ENCODE data around the gene KRTAP19-2. TPM values are rescaled to one million over a fixed set of nuclear protein-coding genes. Genes with fewer than 3 reads are reported as not detected.

KRTAP19-2 gene
- total and polyA plus RNA-seq, 11 donors = not detected

GRCh38 chr21:30482130-30482529, 5.1 kb downstream of the KRTAP19-2 start:
- Histone ChIP-seq H3K27ac (peak overlapping the region in 6 of 12 donors; percentile 44 to 78 (median 65)), H3K4me1 (peaks cover 0 to 13% (median 0%) of the 10 kb centered on the region in 12 donors), H3K27me3 (no peaks in the 10 kb centered on the region), H3K4me3 (no peak overlapping the region), H3K36me3 (no peaks in the 10 kb centered on the region), H3K9me3 (peaks cover 0 to 8% (median 0%) of the 10 kb centered on the region in 12 donors)
- peak in 1 of 5 donors; percentile 9 for DNase-seq
- TF ChIP-seq POLR2A (IDR thresholded peaks at IDR 0.05) = no peak
- TF ChIP-seq CTCF (IDR thresholded peaks at IDR 0.05) = no peak
- WGBS, 4 donors = 33 to 51% (median 39%) methylated on average over 2 of the region's 2 CpGs
- ATAC-seq = peak; percentile 80 to 91 (median 88)
- intact Hi-C loops (cut with DNase I) = loop anchor here in 1 of 10 donors (10.0 kb wide), 1 partner anchor 83 kb away; the partner anchor contains the start of gene KRTAP19-7

DNA sequence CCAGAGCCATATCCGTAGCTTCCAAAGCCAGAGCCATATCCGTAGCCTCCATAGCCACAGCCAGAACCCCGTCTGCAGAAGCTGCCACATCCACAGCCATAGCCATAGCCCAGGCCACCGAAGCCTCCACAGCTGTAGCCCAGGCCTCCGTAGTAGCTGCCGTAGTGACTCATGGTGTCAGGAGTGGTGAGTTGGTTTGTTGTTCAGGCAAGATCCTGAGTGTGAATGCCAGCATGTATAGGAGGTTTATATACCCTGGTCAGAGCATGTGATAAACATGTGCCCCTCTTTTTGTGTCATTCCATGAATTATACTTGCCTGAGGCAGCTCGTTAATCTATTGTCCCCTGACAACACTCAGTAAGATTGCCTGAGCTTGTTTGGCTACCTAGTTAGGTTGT, 7.1 kb downstream of the KRTAP19-2 start, which contains the start of gene KRTAP19-1:
Gene KRTAP19-1, minus strand, starts transcription at position 223 of the 400 bp plus-strand sequence. Its CDS starts 50 bp downstream, at position 173.
- H3K27ac ChIP-seq = peak within 1 kb of the TSS in 7 of 12 donors; percentile 9 to 78 (median 60)
- ATAC-seq (peak in 1 of 4 donors; percentile 16), DNase-seq (no peak)
- intact Hi-C loops (cut with DNase I) = loop anchor here in 1 of 10 donors (10.0 kb wide), 1 partner anchor 85 kb away; the partner anchor contains the start of gene KRTAP19-7
- no peaks in the 10 kb centered on the region for H3K9me3 ChIP-seq
- H3K27me3 ChIP-seq = no peaks in the 10 kb centered on the region
- no peak within 1 kb of the TSS for H3K4me3 ChIP-seq
- no peaks in the 10 kb centered on the region for H3K36me3 ChIP-seq
- TF ChIP-seq POLR2A (IDR thresholded peaks at IDR 0.05) = no peak
- no peak for TF ChIP-seq CTCF (IDR thresholded peaks at IDR 0.05)
- WGBS, 4 donors = 79 to 86% (median 84%) methylated on average over 7 of the region's 7 CpGs
- H3K4me1 ChIP-seq = peaks cover 0 to 13% (median 0%) of the 10 kb centered on the region in 12 donors

- no peaks in the 10 kb centered on the region for H3K9me3 ChIP-seq
- intact Hi-C loops (cut with DNase I) = no loop called here
- H3K4me3 ChIP-seq = no peak overlapping the region
- peak overlapping the region in 7 of 12 donors; percentile 6 to 70 (median 32) for H3K27ac ChIP-seq
- H3K27me3 ChIP-seq = no peaks in the 10 kb centered on the region
- WGBS, 4 donors = 19 to 30% (median 25%) methylated on average over 4 of the region's 4 CpGs
- H3K36me3 ChIP-seq = no peaks in the 10 kb centered on the region
- no peak for TF ChIP-seq CTCF (IDR thresholded peaks at IDR 0.05)
- TF ChIP-seq POLR2A (IDR thresholded peaks at IDR 0.05) = no peak
- no peak for DNase-seq
- peaks cover 0 to 13% (median 0%) of the 10 kb centered on the region in 12 donors for H3K4me1 ChIP-seq
- peak in 3 of 4 donors; percentile 19 to 72 (median 66) for ATAC-seq
Observed at GRCh38 chr21:30479259-30479658, 8.0 kb downstream of the KRTAP19-2 start.

DNA sequence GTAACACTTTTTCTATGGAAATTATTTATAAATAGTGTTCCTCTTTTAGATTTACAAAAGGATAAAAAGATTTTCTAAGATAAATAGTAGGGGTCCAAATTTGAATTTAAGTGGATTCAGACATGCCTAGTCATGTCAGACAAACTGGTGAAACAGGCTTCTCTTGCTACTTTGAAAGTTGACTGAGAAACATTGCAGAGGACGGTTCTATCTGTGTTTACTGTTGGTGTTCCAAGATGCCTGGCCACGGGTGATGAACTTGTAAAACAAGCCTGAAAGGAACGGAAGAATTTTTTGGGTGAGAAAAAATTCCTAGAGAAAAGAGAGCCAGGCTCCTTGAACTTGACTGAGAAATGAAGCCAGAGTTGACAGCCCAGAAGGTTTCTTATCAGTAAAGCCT, 9.2 kb downstream of the KRTAP19-2 start:
- intact Hi-C loops (cut with DNase I) = no loop called here
- H3K9me3 ChIP-seq = no peaks in the 10 kb centered on the region
- H3K36me3 ChIP-seq = no peaks in the 10 kb centered on the region
- WGBS, 4 donors = 19 to 31% (median 27%) methylated on average over 3 of the region's 3 CpGs
- DNase-seq (no peak), ATAC-seq (no peak)
- H3K27ac ChIP-seq = peak overlapping the region in 3 of 12 donors; percentile 32 to 70 (median 53)
- no peaks in the 10 kb centered on the region for H3K27me3 ChIP-seq
- TF ChIP-seq POLR2A (IDR thresholded peaks at IDR 0.05) = no peak
- no peak for TF ChIP-seq CTCF (IDR thresholded peaks at IDR 0.05)
- no peak overlapping the region for H3K4me3 ChIP-seq
- H3K4me1 ChIP-seq = peaks cover 0 to 13% (median 0%) of the 10 kb centered on the region in 12 donors
